Panc1 (cell line): Measurements from ENCODE around the gene IPO11. TPM values are rescaled to one million over a fixed set of nuclear protein-coding genes. Genes with fewer than 3 reads are reported as not detected.

Source experiments
- ATAC-seq: fragments of 200-7000 bp; cut with Tn5 transposase; 2 replicates; pipeline ENCODE4 v1.9.1; 2020; ENCODE audit warnings: mild to moderate bottlenecking, moderate library complexity
- BruUV-seq: library from RNA; stranded (reverse); fragments of 400-500 nt; replicated peaks from 2 replicates; lab custom pipeline; 2021; lab: Mats Ljungman, UMichigan
- CTCF ChIA-PET: fragments of 300-600 bp; sonication (Branson Sonifier 250); formaldehyde crosslinking; loops from one replicate; lab custom pipeline; 2022; ENCODE audit warnings: antibody characterized with exemption; lab: Charles Lee
- POLR2A ChIA-PET: fragments of 300-600 bp; sonication (Branson Sonifier 250); formaldehyde crosslinking; loops from one replicate; lab custom pipeline; 2022; ENCODE audit warnings: antibody characterized with exemption; lab: Charles Lee
- DNase-seq: peaks from one replicate; pipeline ENCODE4 v3.0.0-alpha.2; 2010; ENCODE audit warnings: low read depth, low spot score
- H3K27ac ChIP-seq: 2 replicates; pipeline ENCODE4 v1.5.1; 2011; ENCODE audit warnings: mild to moderate bottlenecking, low read length, inconsistent platforms
- H3K27me3 ChIP-seq: fragments of 200-500 bp; sonication (Bioruptor generic); 2 replicates; pipeline ENCODE4 v1.6.0; 2014; ENCODE audit warnings: low read length, inconsistent platforms; ENCODE audit not compliant: control insufficient read depth, insufficient read depth
- H3K36me3 ChIP-seq: fragments of 200-500 bp; sonication (Bioruptor generic); 2 replicates; pipeline ENCODE4 v1.5.1; 2014; ENCODE audit warnings: inconsistent platforms, mild to moderate bottlenecking, low read length, moderate library complexity; ENCODE audit not compliant: control insufficient read depth, insufficient read depth
- H3K4me1 ChIP-seq: 2 replicates; pipeline ENCODE4 v1.5.1; 2011; ENCODE audit warnings: inconsistent platforms, mild to moderate bottlenecking, low read length, moderate library complexity; ENCODE audit not compliant: control insufficient read depth, insufficient read depth
- H3K4me3 ChIP-seq, 2 experiments: 2 replicates each; pipeline ENCODE4 v1.5.1; 2011 to 2012; ENCODE audit warnings: low read depth in 2 of 2, low read length in 2 of 2, mild to moderate bottlenecking in 2 of 2, inconsistent platforms in 1 of 2, moderate library complexity in 1 of 2
- H3K9me3 ChIP-seq: fragments of 200-500 bp; sonication (Bioruptor generic); 2 replicates; pipeline ENCODE4 v1.5.1; 2014; ENCODE audit warnings: low read depth, mild to moderate bottlenecking, inconsistent platforms, low read length, moderate library complexity; ENCODE audit not compliant: control insufficient read depth, insufficient read depth
- POLR2AphosphoS5 ChIP-seq: IDR thresholded peaks from 2 replicates; pipeline ENCODE4 v1.6.1; 2012; ENCODE audit warnings: mild to moderate bottlenecking, low read depth, low read length, moderate library complexity
- SIN3A ChIP-seq: IDR thresholded peaks from 2 replicates; pipeline ENCODE4 v1.6.1; 2012; ENCODE audit warnings: low read depth, mild to moderate bottlenecking, low read length, moderate library complexity, borderline replicate concordance; ENCODE audit not compliant: insufficient read depth
- TCF7L2 ChIP-seq: IDR thresholded peaks from 2 replicates; pipeline ENCODE4 v1.6.1; 2011; ENCODE audit warnings: mild to moderate bottlenecking, low read depth, low read length, inconsistent platforms
- in situ Hi-C: cut with HindIII; loops from 2 replicates; pipeline ENCODE4 v1.10.0; 2016; ENCODE audit warnings: low sequenced_read_pairs, low pct_unique_long_range_greater_than_20kb
- intact Hi-C: fragments of 100-400 bp; cut with micrococcal nuclease; formaldehyde crosslinking; loops from one replicate; pipeline ENCODE4 v1.10.0; 2022; ENCODE audit not compliant: unreplicated experiment
- total RNA-seq: library from RNA; stranded (reverse); gene quantifications from one replicate; pipeline ENCODE4 v1.2.1, GENCODE V29; 2021; ENCODE audit not compliant: unreplicated experiment
- TF ChIP-seq, protein P1 (sequence below): fragments of 450-650 bp; IDR thresholded peaks from 2 replicates; pipeline ENCODE4 v1.5.1; 2017; ENCODE audit warnings: mild to moderate bottlenecking
- TF ChIP-seq, protein P2 (sequence below), 2 experiments: IDR thresholded peaks; 2 replicates each; pipeline ENCODE4 v1.6.1; 2011 to 2012; ENCODE audit warnings: low read depth in 2 of 2, control low read depth in 1 of 2, low read length in 1 of 2, mild to moderate bottlenecking in 1 of 2, moderate library complexity in 1 of 2; ENCODE audit not compliant: insufficient read depth in 1 of 2

Gene IPO11
- total RNA-seq, 1 experiment from 2014 or later, result 39.8 TPM

- intact Hi-C loops (no loop called here), in situ Hi-C loops (no loop called here)
- Histone ChIP-seq H3K36me3 (peaks cover 48% of the 10 kb centered on the region), H3K4me3 (no peak overlapping the region), H3K27me3 (no peaks in the 10 kb centered on the region), H3K4me1 (no peaks in the 10 kb centered on the region), H3K27ac (no peak overlapping the region), H3K9me3 (no peaks in the 10 kb centered on the region)
- ChIA-PET POLR2A (no interaction called here), CTCF (no interaction called here)
- no TSS peak for BruUV-seq
- TF ChIP-seq, protein P1, sequence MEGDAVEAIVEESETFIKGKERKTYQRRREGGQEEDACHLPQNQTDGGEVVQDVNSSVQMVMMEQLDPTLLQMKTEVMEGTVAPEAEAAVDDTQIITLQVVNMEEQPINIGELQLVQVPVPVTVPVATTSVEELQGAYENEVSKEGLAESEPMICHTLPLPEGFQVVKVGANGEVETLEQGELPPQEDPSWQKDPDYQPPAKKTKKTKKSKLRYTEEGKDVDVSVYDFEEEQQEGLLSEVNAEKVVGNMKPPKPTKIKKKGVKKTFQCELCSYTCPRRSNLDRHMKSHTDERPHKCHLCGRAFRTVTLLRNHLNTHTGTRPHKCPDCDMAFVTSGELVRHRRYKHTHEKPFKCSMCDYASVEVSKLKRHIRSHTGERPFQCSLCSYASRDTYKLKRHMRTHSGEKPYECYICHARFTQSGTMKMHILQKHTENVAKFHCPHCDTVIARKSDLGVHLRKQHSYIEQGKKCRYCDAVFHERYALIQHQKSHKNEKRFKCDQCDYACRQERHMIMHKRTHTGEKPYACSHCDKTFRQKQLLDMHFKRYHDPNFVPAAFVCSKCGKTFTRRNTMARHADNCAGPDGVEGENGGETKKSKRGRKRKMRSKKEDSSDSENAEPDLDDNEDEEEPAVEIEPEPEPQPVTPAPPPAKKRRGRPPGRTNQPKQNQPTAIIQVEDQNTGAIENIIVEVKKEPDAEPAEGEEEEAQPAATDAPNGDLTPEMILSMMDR, result no peak
- TF ChIP-seq, protein P2, sequence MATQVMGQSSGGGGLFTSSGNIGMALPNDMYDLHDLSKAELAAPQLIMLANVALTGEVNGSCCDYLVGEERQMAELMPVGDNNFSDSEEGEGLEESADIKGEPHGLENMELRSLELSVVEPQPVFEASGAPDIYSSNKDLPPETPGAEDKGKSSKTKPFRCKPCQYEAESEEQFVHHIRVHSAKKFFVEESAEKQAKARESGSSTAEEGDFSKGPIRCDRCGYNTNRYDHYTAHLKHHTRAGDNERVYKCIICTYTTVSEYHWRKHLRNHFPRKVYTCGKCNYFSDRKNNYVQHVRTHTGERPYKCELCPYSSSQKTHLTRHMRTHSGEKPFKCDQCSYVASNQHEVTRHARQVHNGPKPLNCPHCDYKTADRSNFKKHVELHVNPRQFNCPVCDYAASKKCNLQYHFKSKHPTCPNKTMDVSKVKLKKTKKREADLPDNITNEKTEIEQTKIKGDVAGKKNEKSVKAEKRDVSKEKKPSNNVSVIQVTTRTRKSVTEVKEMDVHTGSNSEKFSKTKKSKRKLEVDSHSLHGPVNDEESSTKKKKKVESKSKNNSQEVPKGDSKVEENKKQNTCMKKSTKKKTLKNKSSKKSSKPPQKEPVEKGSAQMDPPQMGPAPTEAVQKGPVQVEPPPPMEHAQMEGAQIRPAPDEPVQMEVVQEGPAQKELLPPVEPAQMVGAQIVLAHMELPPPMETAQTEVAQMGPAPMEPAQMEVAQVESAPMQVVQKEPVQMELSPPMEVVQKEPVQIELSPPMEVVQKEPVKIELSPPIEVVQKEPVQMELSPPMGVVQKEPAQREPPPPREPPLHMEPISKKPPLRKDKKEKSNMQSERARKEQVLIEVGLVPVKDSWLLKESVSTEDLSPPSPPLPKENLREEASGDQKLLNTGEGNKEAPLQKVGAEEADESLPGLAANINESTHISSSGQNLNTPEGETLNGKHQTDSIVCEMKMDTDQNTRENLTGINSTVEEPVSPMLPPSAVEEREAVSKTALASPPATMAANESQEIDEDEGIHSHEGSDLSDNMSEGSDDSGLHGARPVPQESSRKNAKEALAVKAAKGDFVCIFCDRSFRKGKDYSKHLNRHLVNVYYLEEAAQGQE (IDR thresholded peaks at IDR 0.05; ENCODE audit: insufficient read depth in 1 of 2, low read depth in 2 of 2, low read length in 1 of 2), result no peak
- TF ChIP-seq TCF7L2, result no peak
- TF ChIP-seq SIN3A, result no peak
- TF ChIP-seq POLR2AphosphoS5, result no peak
- ATAC-seq (no peak), DNase-seq (no peak)
Observed at GRCh38 chr5:62386824-62387223, 25.7 kb upstream of the IPO11 start.

GRCh38 chr5:62395210-62395950, 17.2 kb upstream of the IPO11 start:
- no peak for DNase-seq
- CTCF ChIA-PET, result interaction anchor here (0.6 kb wide), 1 partner anchor 48 kb away, joined by 4 read pairs; no protein-coding TSS in a partner anchor
- intact Hi-C loops (no loop called here), in situ Hi-C loops (no loop called here)
- H3K4me3 ChIP-seq, result no peak overlapping the region
- no TSS peak for BruUV-seq
- ATAC-seq, result no peak; the same call in 1 of the 2 replicates
- H3K36me3 ChIP-seq, result peaks cover 33% of the 10 kb centered on the region
- H3K4me1 ChIP-seq, result no peaks in the 10 kb centered on the region
- TF ChIP-seq TCF7L2, result no peak
- TF ChIP-seq, protein P2 (IDR thresholded peaks at IDR 0.05; ENCODE audit: insufficient read depth in 1 of 2, low read depth in 2 of 2, low read length in 1 of 2), result no peak
- no peak for TF ChIP-seq POLR2AphosphoS5
- TF ChIP-seq SIN3A, result no peak
- TF ChIP-seq, protein P1, result no peak
- H3K9me3 ChIP-seq, result no peaks in the 10 kb centered on the region
- H3K27me3 ChIP-seq, result no peaks in the 10 kb centered on the region
- POLR2A ChIA-PET, result no interaction called here
- H3K27ac ChIP-seq, result no peak overlapping the region
